Measurements from ENCODE around the gene PLCD1.
"Not testable (repeated sequence)": the region's sequence is repeated elsewhere in the genome, so short reads cannot be mapped to it uniquely, and the experiment has no call there.

The PLCD1 gene

DNA sequence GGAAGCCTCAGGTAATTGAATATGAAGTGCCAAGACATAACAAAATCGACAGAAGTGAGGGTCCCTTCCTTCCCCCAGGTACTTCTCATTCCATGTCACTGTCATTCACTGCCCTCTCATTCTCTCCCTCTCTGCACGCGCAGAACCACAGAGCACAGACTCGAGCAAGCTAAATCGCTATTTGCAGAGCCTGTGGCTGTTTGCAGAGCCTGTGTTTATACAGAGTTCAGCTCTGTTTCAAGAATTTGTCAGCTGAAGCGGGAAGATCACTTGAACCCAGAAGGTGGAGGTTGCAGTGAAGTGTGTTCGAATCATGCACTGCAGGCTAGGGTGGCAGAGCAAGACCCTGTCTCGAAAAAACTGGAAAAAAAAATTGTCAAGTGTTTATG is 36.4 kb downstream of the PLCD1 start:
- intact Hi-C loops (cut with DNase I): no loop called here
- DNase-seq: peak in 6 of 42 donors; percentile 5 to 28 (median 12)

GRCh38 chr3:37992271-37993066 is 37.0 kb downstream of the PLCD1 start:
- intact Hi-C loops (cut with DNase I): no loop called here
- peak in 6 of 42 donors; percentile 3 to 27 (median 22) for DNase-seq

- DNase-seq: peak in 5 of 42 donors; percentile 3 to 26 (median 9)
- intact Hi-C loops (cut with DNase I): no loop called here
Observed at GRCh38 chr3:37991823-37992222, 37.6 kb downstream of the PLCD1 start.

DNA sequence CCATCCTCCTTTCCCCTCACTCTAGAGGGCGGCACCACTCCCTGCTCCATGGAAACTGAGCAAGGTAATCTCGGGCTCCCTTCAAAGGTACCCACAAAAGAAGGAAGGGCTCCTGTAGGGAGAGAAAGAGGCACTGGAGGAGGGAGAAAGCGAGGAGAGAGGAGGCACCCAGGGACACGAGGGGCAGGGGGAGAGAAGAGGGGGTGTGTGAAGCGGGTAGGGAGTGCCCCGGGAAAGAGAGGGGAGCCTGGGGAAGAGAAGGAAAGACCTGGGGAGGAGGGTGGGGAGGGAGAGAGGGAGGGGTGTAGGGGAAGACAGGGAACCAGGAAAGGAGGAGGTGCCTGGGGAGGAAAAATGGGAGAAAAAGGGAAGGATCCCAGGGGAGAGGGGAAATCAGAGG is 38.3 kb downstream of the PLCD1 start:
- intact Hi-C loops (cut with DNase I): no loop called here
- peak in 3 of 42 donors; percentile 2 to 16 (median 9) for DNase-seq

- peak in 8 of 42 donors; percentile 2 to 30 (median 10) for DNase-seq
Observed at GRCh38 chr3:37990527-37990926, 38.9 kb downstream of the PLCD1 start, which contains the start of gene VILL. TSS of gene VILL (plus strand) at chr3:37990786. CDS start at chr3:37993673, 2,887 bp downstream.

GRCh38 chr3:37989821-37990480 is 39.5 kb downstream of the PLCD1 start:
- intact Hi-C loops (cut with DNase I): no loop called here
- DNase-seq: peak in 7 of 42 donors; percentile 4 to 29 (median 8)

More at GRCh38 chr3:37990527-37990926, 38.9 kb downstream of the PLCD1 start, which contains the start of gene VILL:
- intact Hi-C loops (cut with DNase I): no loop called here

DNA sequence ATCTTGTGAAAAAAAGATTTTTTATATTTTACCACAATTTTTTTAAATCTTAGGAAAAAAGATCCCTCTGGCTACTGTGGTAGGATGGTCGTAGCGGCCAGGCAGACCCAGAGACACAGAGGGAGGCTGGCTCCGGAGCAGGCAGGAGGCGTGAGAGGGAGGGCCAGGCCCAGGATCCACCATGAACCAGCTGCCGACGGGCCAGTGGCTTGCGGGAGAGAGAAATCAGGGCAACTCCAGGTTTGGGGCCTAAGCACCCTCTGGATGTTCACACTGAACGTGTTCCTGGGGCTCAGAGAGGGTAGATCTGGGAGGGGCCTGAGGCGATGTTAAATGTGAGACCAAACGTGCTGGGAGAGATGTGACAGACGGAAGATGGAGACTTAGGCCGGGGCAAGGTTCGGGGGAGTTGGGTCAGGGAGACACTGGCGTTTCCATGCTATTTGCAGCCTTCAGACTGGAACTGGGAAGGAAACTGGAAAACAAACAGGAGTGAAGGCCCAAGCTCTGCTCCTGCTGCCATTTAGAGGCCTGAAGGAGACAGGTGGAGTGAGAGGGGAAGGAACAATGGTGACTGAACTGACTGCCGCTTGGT is 40.4 kb downstream of the PLCD1 start:
- intact Hi-C loops (cut with DNase I): no loop called here
- peak in 5 of 42 donors; percentile 5 to 38 (median 26) for DNase-seq

- intact Hi-C loops (cut with DNase I): not testable (repeated sequence)
- DNase-seq: peak in 4 of 42 donors; percentile 10 to 39 (median 10)
Observed at GRCh38 chr3:37988376-37988775, 41.1 kb downstream of the PLCD1 start.

DNA sequence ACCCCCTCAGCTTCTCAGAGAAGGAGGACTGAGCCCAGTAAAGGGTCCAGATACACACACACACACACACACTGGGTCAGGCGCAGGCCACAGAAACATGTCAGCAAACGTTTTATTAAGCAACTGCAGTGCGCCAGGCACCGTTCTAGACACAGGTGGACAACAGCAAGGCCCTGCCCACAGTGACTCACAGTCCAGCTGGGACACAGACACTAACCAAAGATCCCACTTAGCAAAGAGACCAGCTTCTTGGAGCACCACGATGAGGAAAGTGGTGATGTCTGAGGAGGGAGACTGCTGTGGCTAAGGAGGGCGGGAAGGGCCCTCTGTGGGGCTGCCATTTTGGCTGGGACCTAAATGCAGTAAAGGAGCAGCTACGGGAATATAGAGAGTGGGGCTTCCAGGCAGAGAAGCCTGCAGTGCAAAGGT is 41.7 kb downstream of the PLCD1 start:
- intact Hi-C loops (cut with DNase I): no loop called here
- DNase-seq: peak in 4 of 42 donors; percentile 6 to 26 (median 9)

DNA sequence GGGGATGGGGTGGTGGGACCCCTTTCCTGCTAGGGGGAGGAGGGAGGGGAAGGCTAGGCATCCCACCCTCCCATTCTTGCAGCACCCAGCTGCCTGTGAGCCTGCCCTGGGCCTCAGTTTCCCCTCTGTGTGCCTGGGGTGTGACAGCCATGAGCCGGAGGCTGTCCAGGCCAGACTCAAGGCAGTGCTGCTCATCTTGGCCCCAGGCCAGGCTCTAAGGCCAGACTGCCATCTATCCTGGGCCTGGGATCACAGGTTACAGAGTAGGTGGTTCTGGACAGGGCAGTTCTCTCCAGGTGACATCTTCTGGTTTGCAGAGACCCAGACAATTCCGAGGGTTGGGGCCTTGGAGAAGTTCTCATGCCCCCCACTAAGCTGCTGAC is 42.1 kb downstream of the PLCD1 start:
- peak in 5 of 42 donors; percentile 8 to 32 (median 18) for DNase-seq
- intact Hi-C loops (cut with DNase I): no loop called here

GRCh38 chr3:37986479-37987314 is 42.7 kb downstream of the PLCD1 start:
- intact Hi-C loops (cut with DNase I): no loop called here
- DNase-seq: peak in 8 of 42 donors; percentile 4 to 35 (median 14)

- intact Hi-C loops (cut with DNase I): no loop called here
- DNase-seq: peak in 6 of 42 donors; percentile 5 to 35 (median 12)
Observed at GRCh38 chr3:37985637-37986320, 43.7 kb downstream of the PLCD1 start.

DNA sequence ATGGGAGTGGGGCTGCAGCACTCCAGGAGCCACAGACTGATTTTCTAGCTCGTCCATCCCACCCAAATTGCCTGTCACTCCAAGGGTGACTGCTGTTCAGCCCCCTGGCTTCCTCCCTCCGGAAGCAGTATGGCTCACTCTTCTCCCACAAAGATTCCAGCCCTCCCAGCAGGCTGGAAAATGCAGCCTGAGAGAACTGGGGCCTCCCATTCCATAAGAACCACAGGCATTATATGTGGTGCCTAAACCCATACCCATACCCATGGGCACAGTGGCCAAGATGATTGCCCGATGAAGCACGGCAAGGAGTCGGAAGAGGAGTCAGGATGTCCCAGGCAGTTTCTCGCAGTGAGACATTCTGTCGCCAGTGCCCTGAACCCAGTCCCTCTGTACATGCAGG is 44.8 kb downstream of the PLCD1 start:
- DNase-seq: peak in 4 of 42 donors; percentile 15 to 23 (median 22)

DNA sequence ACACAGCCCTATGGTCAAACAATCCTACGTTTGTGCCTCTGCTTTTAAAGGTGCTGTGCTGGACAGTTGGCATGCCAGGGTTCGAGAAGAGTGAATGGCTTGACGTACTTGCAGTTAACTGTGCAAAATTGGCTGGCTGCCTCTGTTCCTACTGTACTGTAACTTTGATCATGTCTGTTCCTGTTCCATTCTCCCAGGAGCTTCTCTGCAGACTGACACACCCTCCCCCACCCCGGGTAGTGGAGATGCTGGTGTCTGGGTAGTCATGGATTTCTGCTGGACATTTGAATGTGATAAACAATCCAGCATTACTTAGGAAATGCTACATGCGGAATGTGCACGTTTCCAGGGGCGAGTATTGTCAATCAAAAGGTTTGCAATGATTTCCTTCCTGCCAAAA is 45.4 kb downstream of the PLCD1 start:
- DNase-seq: peak in 5 of 42 donors; percentile 15 to 35 (median 20)
- intact Hi-C loops (cut with DNase I): no loop called here

More for the DNA sequence above, 44.8 kb downstream of the PLCD1 start:
- intact Hi-C loops (cut with DNase I): no loop called here

GRCh38 chr3:37982331-37982730 is 47.1 kb downstream of the PLCD1 start:
- peak in 1 of 42 donors; percentile 10 for DNase-seq
- intact Hi-C loops (cut with DNase I): no loop called here

GRCh38 chr3:37981348-37981664 is 48.1 kb downstream of the PLCD1 start:
- DNase-seq: peak in 1 of 42 donors; percentile 10
- intact Hi-C loops (cut with DNase I): no loop called here

DNA sequence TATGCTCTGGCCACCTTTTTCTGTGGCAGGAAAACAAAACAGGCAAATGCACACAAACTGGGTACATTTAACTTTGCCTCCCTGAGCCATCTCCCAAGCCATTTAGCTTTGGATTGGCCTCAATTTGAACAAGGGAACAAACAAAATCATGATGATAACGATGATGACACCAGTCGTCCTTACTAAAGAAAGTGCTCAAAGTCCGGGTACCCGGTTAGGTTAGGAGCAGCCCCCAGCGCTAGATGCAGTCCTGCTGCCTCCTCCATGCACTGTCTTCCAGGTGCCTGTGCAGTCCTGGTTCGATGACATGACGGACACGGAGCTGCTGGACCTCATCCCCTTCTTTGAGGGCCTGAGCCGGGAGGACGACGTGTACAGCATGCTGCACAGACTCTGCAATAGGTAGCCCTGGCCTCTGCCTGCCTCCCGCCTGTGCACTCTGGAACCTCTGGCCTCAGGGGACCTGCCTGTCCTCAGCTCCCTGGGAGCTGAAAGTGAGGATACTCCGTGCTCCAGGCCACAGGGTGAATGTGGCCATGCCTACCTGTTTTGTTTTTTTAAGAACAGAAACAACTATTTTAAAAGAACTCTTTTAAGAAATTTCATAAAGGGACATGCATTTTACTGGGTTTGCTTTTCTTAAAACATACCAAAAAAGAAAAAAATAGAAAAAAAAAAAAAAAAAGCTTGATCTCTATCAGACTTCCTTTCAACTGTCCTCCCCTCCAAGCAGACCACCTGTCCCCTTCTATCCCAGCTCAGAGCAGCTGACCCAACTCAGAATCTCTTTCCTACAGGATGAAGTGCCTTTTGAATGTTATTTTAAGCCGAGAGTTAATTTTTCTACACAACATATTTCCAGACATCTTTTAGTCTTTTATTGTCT is 48.7 kb downstream of the PLCD1 start:
- intact Hi-C loops (cut with DNase I): no loop called here
- peak in 2 of 42 donors; percentile 11 to 19 for DNase-seq
